ENCODE results near the gene AGBL3. TPM values are rescaled to one million over a fixed set of nuclear protein-coding genes. Genes with fewer than 3 reads are reported as not detected.

Gene AGBL3
- total and polyA plus RNA-seq, 2 experiments from 2014 or later: 3.2 to 5.6 TPM

- no peak for TF ChIP-seq ZNF462 (CRISPR knock-in tag; IDR thresholded peaks at IDR 0.05)
Observed at GRCh38 chr7:135175931-135176330, 189.6 kb downstream of the AGBL3 start (continued).

- no peak overlapping the region for H3K4me2 ChIP-seq
- peaks cover 3% of the 10 kb centered on the region for H3K27me3 Mint-ChIP-seq (ENCODE audit: insufficient read depth, low read depth, poor library complexity)
- ATAC-seq: peak; percentile 63
Observed at GRCh38 chr7:135177028-135177696, 190.9 kb downstream of the AGBL3 start.

GRCh38 chr7:135178364-135178763, 192.1 kb downstream of the AGBL3 start:
- Histone ChIP-seq H3K4me1 (ENCODE audit: insufficient read depth) (peaks cover 15% of the 10 kb centered on the region; the same call in 1 of the 2 replicates), H4K20me1 (replicated peaks; ENCODE audit: insufficient read depth) (no peaks in the 10 kb centered on the region), H3K27me3 (ENCODE audit: insufficient read depth) (no peaks in the 10 kb centered on the region), H3K4me3 (no peak overlapping the region), H3K36me3 (ENCODE audit: insufficient read depth) (peaks cover 17% of the 10 kb centered on the region), H3K27ac (ENCODE audit: low read depth) (no peak overlapping the region), H3K79me2 (replicated peaks; ENCODE audit: insufficient read depth) (no peaks in the 10 kb centered on the region), H3F3A (replicated peaks; ENCODE audit: low read depth) (no peaks in the 10 kb centered on the region), H2AFZ (no peak overlapping the region), H3K4me2 (no peak overlapping the region), H3K9me2 (ENCODE audit: insufficient read depth) (no peaks in the 10 kb centered on the region)
- peaks cover 21% of the 10 kb centered on the region for H3K4me1 Mint-ChIP-seq
- peaks cover 3% of the 10 kb centered on the region for H3K27me3 Mint-ChIP-seq (ENCODE audit: insufficient read depth, low read depth, poor library complexity)
- no peak for TF ChIP-seq POLR2AphosphoS5 (IDR thresholded peaks at IDR 0.05; ENCODE audit: low read depth)
- H3K27ac Mint-ChIP-seq: peak overlapping the region; percentile 18; the same call in 1 of the 2 replicates
- H3K9me3 Mint-ChIP-seq: peaks cover 33% of the 10 kb centered on the region
- no peak overlapping the region for H3K4me3 Mint-ChIP-seq
- no peak for ATAC-seq
- no peak for DNase-seq (ENCODE audit: low spot score)
- peaks cover 43% of the 10 kb centered on the region for H3K36me3 Mint-ChIP-seq (ENCODE audit: low read depth)

More at GRCh38 chr7:135177028-135177696, 190.9 kb downstream of the AGBL3 start:
- peaks cover 15% of the 10 kb centered on the region; the same call in 1 of the 2 replicates for H3K4me1 ChIP-seq (ENCODE audit: insufficient read depth)
- TF ChIP-seq CREB1 (CRISPR knock-in tag; IDR thresholded peaks at IDR 0.05; ENCODE audit: low read depth): no peak
- peaks cover 17% of the 10 kb centered on the region for H3K36me3 ChIP-seq (ENCODE audit: insufficient read depth)
- H3K36me3 Mint-ChIP-seq (ENCODE audit: low read depth): peaks cover 31% of the 10 kb centered on the region
- no peaks in the 10 kb centered on the region for H3K79me2 ChIP-seq (replicated peaks; ENCODE audit: insufficient read depth)
- H3K4me3 ChIP-seq: no peak overlapping the region
- H3K9me3 Mint-ChIP-seq: peaks cover 24% of the 10 kb centered on the region
- H3F3A ChIP-seq (replicated peaks; ENCODE audit: low read depth): peaks cover under 1% of the 10 kb centered on the region; the same call in 1 of the 2 replicates
- peak; percentile 17 for DNase-seq (ENCODE audit: low spot score)
- H2AFZ ChIP-seq: no peak overlapping the region
- H3K9me2 ChIP-seq (ENCODE audit: insufficient read depth): no peaks in the 10 kb centered on the region
- no peak overlapping the region for H3K4me3 Mint-ChIP-seq
- H3K27ac Mint-ChIP-seq: peak overlapping the region; percentile 73
- peaks cover 28% of the 10 kb centered on the region for H3K4me1 Mint-ChIP-seq
- no peaks in the 10 kb centered on the region for H3K27me3 ChIP-seq (ENCODE audit: insufficient read depth)
- H3K27ac ChIP-seq (ENCODE audit: low read depth): peak overlapping the region; percentile 19; the same call in 1 of the 2 replicates
- H4K20me1 ChIP-seq (replicated peaks; ENCODE audit: insufficient read depth): no peaks in the 10 kb centered on the region
